Smooth muscle cell (in vitro differentiated cells): ENCODE results near the gene ZKSCAN3. TPM values are rescaled to one million over a fixed set of nuclear protein-coding genes. Genes with fewer than 3 reads are reported as not detected.
"Not testable (repeated sequence)": the region's sequence is repeated elsewhere in the genome, so short reads cannot be mapped to it uniquely, and the experiment has no call there.

Source experiments
- DNase-seq: peaks from one replicate; lab custom pipeline; 2025; ENCODE audit not compliant: unreplicated experiment; lab: John Stamatoyannopoulos, UW
- H2AFZ ChIP-seq: fragments of 200-600 bp; sonication (generic); 2 replicates; pipeline ENCODE4 v1.6.0; 2016; ENCODE audit warnings: antibody characterized with exemption, low read depth, mild to moderate bottlenecking
- H3F3A ChIP-seq: fragments of 200-600 bp; sonication (generic); 2 replicates; pipeline ENCODE4 v1.6.0; 2017; ENCODE audit warnings: antibody characterized with exemption, low read depth
- H3K27ac ChIP-seq: fragments of 200-600 bp; sonication (generic); 2 replicates; pipeline ENCODE4 v1.5.1; 2016; ENCODE audit warnings: low read depth, mild to moderate bottlenecking
- H3K27me3 ChIP-seq: fragments of 200-600 bp; sonication (generic); 2 replicates; pipeline ENCODE4 v1.6.1; 2016; ENCODE audit warnings: low read depth, mild to moderate bottlenecking
- H3K36me3 ChIP-seq: fragments of 200-600 bp; sonication (generic); 2 replicates; pipeline ENCODE4 v1.5.1; 2016; ENCODE audit warnings: low read depth
- H3K4me1 ChIP-seq: fragments of 200-600 bp; sonication (generic); 2 replicates; pipeline ENCODE4 v1.5.1; 2016; ENCODE audit warnings: low read depth
- H3K4me2 ChIP-seq: fragments of 200-600 bp; sonication (generic); 2 replicates; pipeline ENCODE4 v1.6.0; 2016; ENCODE audit warnings: mild to moderate bottlenecking
- H3K4me3 ChIP-seq: fragments of 200-600 bp; sonication (generic); 2 replicates; pipeline ENCODE4 v1.5.1; 2016; ENCODE audit warnings: mild to moderate bottlenecking
- H3K79me2 ChIP-seq: fragments of 200-600 bp; sonication (generic); 2 replicates; pipeline ENCODE4 v1.6.0; 2016; ENCODE audit warnings: low read depth, mild to moderate bottlenecking
- H3K9ac ChIP-seq: fragments of 200-600 bp; sonication (generic); 2 replicates; pipeline ENCODE4 v1.6.0; 2016; ENCODE audit warnings: low read depth
- H3K9me3 ChIP-seq: fragments of 200-600 bp; sonication (generic); replicated peaks from 2 replicates; pipeline ENCODE4 v1.5.1; 2016; ENCODE audit warnings: low read depth
- H4K20me1 ChIP-seq: fragments of 200-600 bp; sonication (generic); 2 replicates; pipeline ENCODE4 v1.6.0; 2016; ENCODE audit warnings: low read depth
- WGBS: methylation state at CpG from one replicate; pipeline ENCODE4 v1.1.7; 2016; ENCODE audit warnings: low lambda C conversion rate; 5-methylcytosine and 5-hydroxymethylcytosine counted together
- polyA plus RNA-seq: library from polyadenylated mRNA; unstranded; fragments of >200 nt; fragmentation: Nextera tagmentation; extraction: Ambion mirVana; gene quantifications from 2 replicates; pipeline ENCODE4 v1.2.1, GENCODE V29; 2016
- total RNA-seq: library from RNA; depleted of rRNA; stranded (reverse); fragments of >200 nt; gene quantifications from 2 replicates; pipeline ENCODE4 v1.2.3, GENCODE V29; 2014
- TF ChIP-seq, protein P1 (sequence below): fragments of 200-600 bp; sonication (generic); IDR thresholded peaks from 2 replicates; pipeline ENCODE4 v1.5.1; 2017; ENCODE audit warnings: borderline replicate concordance, mild to moderate bottlenecking, antibody characterized with exemption; ENCODE audit not compliant: insufficient read depth, poor library complexity, severe bottlenecking

The ZKSCAN3 gene
- total and polyA plus RNA-seq, 2 experiments from 2014 or later: 3.6 to 5.2 TPM

DNA sequence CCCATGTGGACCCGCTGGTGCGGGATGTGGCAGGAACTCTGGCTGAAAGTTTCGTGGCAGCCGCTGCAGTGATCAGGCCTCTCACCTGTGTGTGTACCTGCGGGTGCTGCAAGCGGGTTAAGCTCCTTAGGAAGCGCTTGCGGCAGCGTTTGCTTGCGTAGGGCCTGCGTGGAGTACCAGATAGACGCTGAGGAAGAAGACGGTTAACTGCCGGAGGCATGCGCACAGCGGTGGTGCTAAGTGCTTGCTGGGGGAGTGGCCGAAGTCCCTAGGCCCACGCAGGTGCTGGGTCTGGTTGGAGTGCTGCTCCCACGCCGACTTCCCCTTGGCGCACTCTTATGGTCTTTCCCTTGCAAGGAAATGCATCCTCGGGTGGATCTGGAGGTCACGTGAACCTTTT, 36.8 kb upstream of the ZKSCAN3 start:
- DNase-seq: no peak
- Histone ChIP-seq H4K20me1 (no peaks in the 10 kb centered on the region), H3K4me3 (no peak overlapping the region), H3K79me2 (no peaks in the 10 kb centered on the region), H3K9ac (no peak overlapping the region), H3K9me3 (no peaks in the 10 kb centered on the region), H3K27ac (no peak overlapping the region), H3F3A (no peaks in the 10 kb centered on the region), H3K4me1 (no peaks in the 10 kb centered on the region), H3K27me3 (no peaks in the 10 kb centered on the region), H2AFZ (no peak overlapping the region), H3K4me2 (no peak overlapping the region), H3K36me3 (no peaks in the 10 kb centered on the region)
- TF ChIP-seq, protein P1, sequence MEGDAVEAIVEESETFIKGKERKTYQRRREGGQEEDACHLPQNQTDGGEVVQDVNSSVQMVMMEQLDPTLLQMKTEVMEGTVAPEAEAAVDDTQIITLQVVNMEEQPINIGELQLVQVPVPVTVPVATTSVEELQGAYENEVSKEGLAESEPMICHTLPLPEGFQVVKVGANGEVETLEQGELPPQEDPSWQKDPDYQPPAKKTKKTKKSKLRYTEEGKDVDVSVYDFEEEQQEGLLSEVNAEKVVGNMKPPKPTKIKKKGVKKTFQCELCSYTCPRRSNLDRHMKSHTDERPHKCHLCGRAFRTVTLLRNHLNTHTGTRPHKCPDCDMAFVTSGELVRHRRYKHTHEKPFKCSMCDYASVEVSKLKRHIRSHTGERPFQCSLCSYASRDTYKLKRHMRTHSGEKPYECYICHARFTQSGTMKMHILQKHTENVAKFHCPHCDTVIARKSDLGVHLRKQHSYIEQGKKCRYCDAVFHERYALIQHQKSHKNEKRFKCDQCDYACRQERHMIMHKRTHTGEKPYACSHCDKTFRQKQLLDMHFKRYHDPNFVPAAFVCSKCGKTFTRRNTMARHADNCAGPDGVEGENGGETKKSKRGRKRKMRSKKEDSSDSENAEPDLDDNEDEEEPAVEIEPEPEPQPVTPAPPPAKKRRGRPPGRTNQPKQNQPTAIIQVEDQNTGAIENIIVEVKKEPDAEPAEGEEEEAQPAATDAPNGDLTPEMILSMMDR: no peak
- 96% methylated on average over 23 of the region's 23 CpGs for WGBS

DNA sequence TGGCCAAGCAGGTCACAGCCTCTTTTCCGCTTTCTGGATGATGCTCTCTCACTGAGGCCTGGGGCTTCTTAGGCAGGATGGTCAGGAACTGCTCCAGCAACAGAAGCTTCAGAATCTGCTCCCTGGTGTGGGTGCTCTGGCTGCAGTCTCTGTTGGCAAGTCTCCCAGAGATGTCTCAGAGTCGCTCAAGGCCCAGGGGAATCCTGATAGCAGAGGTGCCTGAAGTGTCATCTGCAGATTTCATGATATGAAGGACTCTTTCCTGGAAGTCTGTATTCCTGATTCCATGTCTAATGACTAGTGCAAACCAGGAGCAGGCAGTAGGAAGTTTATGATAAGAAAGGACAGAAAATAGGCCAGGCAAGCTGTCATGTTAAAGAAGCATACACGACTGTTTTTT, 34.1 kb upstream of the ZKSCAN3 start:
- TF ChIP-seq, protein P1: no peak
- no peaks in the 10 kb centered on the region for H3K4me1 ChIP-seq
- 85% methylated on average over 3 of the region's 3 CpGs for WGBS

DNA sequence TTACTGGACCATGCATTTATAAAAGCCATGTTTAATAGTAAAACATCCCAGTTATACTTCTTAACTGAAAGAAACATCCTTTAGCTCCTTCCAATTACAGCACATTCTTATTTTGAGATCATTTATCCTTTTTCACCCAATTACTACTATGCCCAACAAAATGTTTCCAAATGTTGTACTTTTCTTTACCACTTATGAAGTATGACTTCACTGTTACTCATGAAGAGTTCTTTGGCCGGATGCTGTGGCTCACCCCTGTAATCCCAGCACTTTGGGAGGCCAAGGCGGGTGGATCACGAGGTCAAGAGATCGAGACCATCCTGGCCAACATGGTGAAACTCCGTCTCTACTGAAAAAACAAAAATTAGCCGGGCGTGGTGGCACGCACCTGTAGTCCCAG, 31.9 kb upstream of the ZKSCAN3 start:
- not testable (repeated sequence) for H3K4me1 ChIP-seq, H3K9me3 ChIP-seq, DNase-seq, H3K27me3 ChIP-seq, H3K27ac ChIP-seq, H3F3A ChIP-seq, H3K79me2 ChIP-seq, H3K4me3 ChIP-seq, H3K4me2 ChIP-seq, H2AFZ ChIP-seq, H3K9ac ChIP-seq, H4K20me1 ChIP-seq, H3K36me3 ChIP-seq
- 98% methylated on average over 8 of the region's 8 CpGs for WGBS

More for the DNA sequence above, 34.1 kb upstream of the ZKSCAN3 start:
- Histone ChIP-seq H3K27me3 (no peaks in the 10 kb centered on the region), H3K4me2 (no peak overlapping the region), H2AFZ (no peak overlapping the region), H3K27ac (no peak overlapping the region), H3K9me3 (no peaks in the 10 kb centered on the region), H3K36me3 (no peaks in the 10 kb centered on the region), H4K20me1 (no peaks in the 10 kb centered on the region), H3K4me3 (no peak overlapping the region), H3K9ac (no peak overlapping the region), H3K79me2 (no peaks in the 10 kb centered on the region), H3F3A (no peaks in the 10 kb centered on the region)
- DNase-seq: no peak

DNA sequence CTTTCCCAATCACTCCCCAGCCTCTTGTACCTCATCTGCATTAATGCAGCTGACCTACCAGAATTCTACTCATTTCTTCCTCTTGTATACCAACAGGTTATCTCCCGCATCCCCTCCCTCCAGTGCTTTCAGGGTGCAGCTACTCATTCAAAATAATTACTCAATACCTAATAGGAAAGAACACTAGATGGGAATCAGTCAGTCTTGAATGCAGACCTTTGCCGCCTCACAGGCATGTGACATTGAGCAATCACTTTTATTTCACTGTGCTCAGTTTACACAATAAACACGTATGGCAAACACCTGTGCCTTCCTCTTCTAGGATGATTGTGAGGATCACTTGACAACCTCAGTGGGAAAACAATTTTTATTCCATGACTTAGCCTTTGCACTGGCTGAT, 27.1 kb upstream of the ZKSCAN3 start:
- H3K9ac ChIP-seq: no peak overlapping the region
- WGBS: 95% methylated on average over 3 of the region's 3 CpGs
- no peaks in the 10 kb centered on the region for H3K27me3 ChIP-seq
- TF ChIP-seq, protein P1: no peak
- peaks cover 23% of the 10 kb centered on the region for H3K36me3 ChIP-seq
- H3K4me3 ChIP-seq: no peak overlapping the region
- no peak overlapping the region for H2AFZ ChIP-seq
- H3K79me2 ChIP-seq: no peaks in the 10 kb centered on the region
- H3K4me2 ChIP-seq: no peak overlapping the region
- no peaks in the 10 kb centered on the region for H4K20me1 ChIP-seq
- DNase-seq: no peak
- H3F3A ChIP-seq: no peaks in the 10 kb centered on the region
- H3K4me1 ChIP-seq: no peaks in the 10 kb centered on the region
- peaks cover 12% of the 10 kb centered on the region for H3K9me3 ChIP-seq
- H3K27ac ChIP-seq: no peak overlapping the region
